ENCODE results near the gene SLAMF9. TPM values are rescaled to one million over a fixed set of nuclear protein-coding genes. Genes with fewer than 3 reads are reported as not detected.

The SLAMF9 gene
- total RNA-seq, 1 experiment from 2014 or later, result not detected

- Histone ChIP-seq H3K4ac (ENCODE audit: low read depth, low read length) (no peak overlapping the region), H3K23me2 (ENCODE audit: insufficient read length, low read depth, low read length, poor library complexity, severe bottlenecking) (peaks cover 4% of the 10 kb centered on the region), H3T11ph (ENCODE audit: low read length) (no peak overlapping the region), H4K20me1 (ENCODE audit: control insufficient read depth, insufficient read depth, insufficient read length) (no peaks in the 10 kb centered on the region), H3K9me3 (ENCODE audit: control insufficient read depth, low read depth, low read length) (no peaks in the 10 kb centered on the region), H3K23ac (ENCODE audit: insufficient read length, low read depth, low read length) (no peak overlapping the region), H3K56ac (ENCODE audit: insufficient read length, low read depth, low read length) (no peak overlapping the region), H4K5ac (ENCODE audit: insufficient read length, low read depth, low read length) (no peak overlapping the region), H3K79me1 (ENCODE audit: insufficient read depth, low read depth, low read length, poor library complexity, severe bottlenecking) (no peaks in the 10 kb centered on the region), H4K8ac (replicated peaks; ENCODE audit: insufficient read length, low read depth, low read length) (no peak overlapping the region), H3K4me2 (ENCODE audit: insufficient read depth, insufficient read length, low read length) (no peak overlapping the region), H2BK12ac (ENCODE audit: insufficient read length, low read depth, low read length) (no peak overlapping the region), H3K14ac (ENCODE audit: insufficient read depth, low read length) (no peak overlapping the region; the same call in 1 of the 2 replicates), H4K91ac (ENCODE audit: insufficient read length, low read depth, low read length) (no peak overlapping the region), H3K27ac (ENCODE audit: insufficient read length, low read depth, low read length) (no peak overlapping the region), H3K4me1 (ENCODE audit: insufficient read depth, low read length) (no peaks in the 10 kb centered on the region; the same call in 1 of the 2 replicates), H2BK120ac (ENCODE audit: low read depth, low read length, poor library complexity, severe bottlenecking) (no peak overlapping the region), H3K9ac (ENCODE audit: extremely low read depth, insufficient read length, low read length) (no peak overlapping the region), H3K27me3 (ENCODE audit: insufficient read depth, low read length) (no peaks in the 10 kb centered on the region; the same call in 1 of the 2 replicates), H2AK5ac (ENCODE audit: insufficient read length, low read length) (no peak overlapping the region), H2BK15ac (ENCODE audit: low read depth, low read length) (no peak overlapping the region), H2BK20ac (ENCODE audit: low read depth, low read length, poor library complexity, severe bottlenecking) (no peak overlapping the region), H3K79me2 (ENCODE audit: insufficient read depth, low read length) (no peaks in the 10 kb centered on the region), H3K18ac (ENCODE audit: insufficient read length, low read depth, low read length) (no peak overlapping the region), H2BK5ac (ENCODE audit: insufficient read length, low read length) (no peak overlapping the region), H2AFZ (ENCODE audit: low read length) (no peak overlapping the region)
- H3K4me3 Mint-ChIP-seq, result no peak overlapping the region
- no peak for TF ChIP-seq CTCF (conservative IDR thresholded peaks at IDR 0.05)
- H3K27ac Mint-ChIP-seq, result no peak overlapping the region
- H3K36me3 Mint-ChIP-seq (ENCODE audit: insufficient read depth in 1 of 3, low read depth in 3 of 3), result no peaks in the 10 kb centered on the region
- no peak for DNase-seq
- peaks cover 25% of the 10 kb centered on the region for H3K27me3 Mint-ChIP-seq (ENCODE audit: low read depth)
- H3K4me1 Mint-ChIP-seq, result peaks cover 11 to 15% of the 10 kb centered on the region in 2 experiments
- H3K9me3 Mint-ChIP-seq, result no peaks in the 10 kb centered on the region
- WGBS (ENCODE audit: extremely low coverage, insufficient read length, low lambda C conversion rate), result no CpG with 5 or more reads among the region's 4 CpGs
These were observed 4.1 kb downstream of the SLAMF9 start for GRCh38 chr1:159949981-159950381.

All from H9 (cell line).